Measurements from ENCODE around the gene ZNF625.
A peak's percentile ranks its signal among the peaks of the same experiment; 100 is the strongest.

The ZNF625 gene

DNA sequence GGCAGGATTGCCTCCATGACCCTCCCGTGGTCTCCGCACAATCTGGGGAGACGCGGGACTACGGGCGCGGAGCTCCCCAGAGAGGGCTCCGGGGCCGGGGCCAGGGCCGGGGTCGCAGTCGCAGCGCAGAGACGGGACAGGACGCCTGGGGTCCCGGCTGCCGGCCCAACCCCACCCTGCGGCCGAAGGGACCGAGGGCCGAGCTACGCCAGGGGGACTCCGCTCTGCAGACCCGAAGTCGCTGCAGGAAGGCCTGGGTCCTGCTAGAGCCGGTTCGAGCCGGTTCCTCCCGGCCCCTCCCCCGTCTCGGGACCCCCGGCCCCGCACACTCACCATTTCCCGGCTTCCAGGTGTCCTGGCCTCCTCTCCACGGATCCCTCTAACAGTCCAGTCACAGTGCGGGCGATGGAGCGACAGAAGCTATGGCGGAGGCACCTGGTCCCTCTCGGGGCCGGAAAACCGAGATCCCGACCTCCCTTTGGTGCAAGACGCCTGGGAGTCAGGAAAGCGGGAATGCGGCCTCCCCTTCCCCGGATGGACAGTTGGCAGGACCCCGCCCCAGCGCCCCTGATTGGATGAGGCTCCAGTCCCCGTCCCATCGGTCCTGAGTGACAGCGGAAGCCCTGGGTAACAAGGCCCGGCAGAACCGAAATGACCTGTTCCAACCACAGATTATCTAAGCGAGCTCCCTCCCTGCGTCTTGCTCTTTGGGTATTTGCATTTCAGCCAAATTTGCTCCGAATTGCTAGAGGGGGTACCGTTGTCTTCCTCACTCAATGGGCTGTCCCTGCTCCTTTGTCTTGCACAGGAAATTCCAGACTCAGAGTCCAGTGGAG is at the start of gene ZNF625:
TSS of gene ZNF625 (minus strand) at position 512 of the 836 bp plus-strand sequence. CDS start at position 336, 176 bp downstream.
- no peak for DNase-seq (ENCODE audit: low read depth)

DNA sequence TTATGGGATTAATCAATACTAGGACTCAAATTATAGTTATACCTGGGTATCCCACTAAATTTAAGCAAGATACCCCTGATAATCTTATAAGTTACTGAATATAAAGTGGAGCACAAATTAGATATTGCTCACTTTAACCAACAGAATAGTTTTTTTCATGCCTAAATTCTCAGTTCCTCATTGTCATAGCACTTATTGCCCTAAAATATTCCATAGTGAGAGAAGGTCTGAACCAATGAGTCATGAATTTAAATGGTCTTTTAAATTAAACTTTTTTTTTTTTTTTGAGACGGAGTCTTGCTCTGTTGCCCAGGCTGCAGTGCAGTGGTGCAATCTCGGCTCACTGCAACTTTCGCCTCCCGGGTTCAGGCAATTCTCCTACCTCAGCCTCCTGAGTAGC is 48.8 kb upstream of the ZNF625 start:
- DNase-seq (ENCODE audit: low read depth): no peak

DNA sequence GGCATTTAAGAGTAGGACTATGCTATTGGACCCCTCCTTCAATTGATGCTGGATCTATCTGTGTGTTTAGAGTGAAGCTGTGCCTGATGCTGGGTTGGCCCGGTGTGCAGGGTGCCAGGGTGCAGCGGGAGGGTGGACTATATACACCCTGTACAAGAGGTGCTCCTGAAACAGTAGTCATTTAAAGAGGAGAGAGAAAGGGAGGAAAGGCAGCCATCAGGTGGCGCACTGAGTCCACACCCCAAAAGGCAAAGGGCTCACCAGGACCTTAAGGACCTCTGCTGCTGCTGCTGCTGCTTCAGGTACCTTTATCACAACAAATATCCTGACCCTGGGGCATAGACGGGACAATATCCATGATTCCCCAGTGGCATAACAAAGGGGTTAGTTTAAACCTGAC is 45.7 kb upstream of the ZNF625 start:
- DNase-seq (ENCODE audit: low read depth): no peak

DNA sequence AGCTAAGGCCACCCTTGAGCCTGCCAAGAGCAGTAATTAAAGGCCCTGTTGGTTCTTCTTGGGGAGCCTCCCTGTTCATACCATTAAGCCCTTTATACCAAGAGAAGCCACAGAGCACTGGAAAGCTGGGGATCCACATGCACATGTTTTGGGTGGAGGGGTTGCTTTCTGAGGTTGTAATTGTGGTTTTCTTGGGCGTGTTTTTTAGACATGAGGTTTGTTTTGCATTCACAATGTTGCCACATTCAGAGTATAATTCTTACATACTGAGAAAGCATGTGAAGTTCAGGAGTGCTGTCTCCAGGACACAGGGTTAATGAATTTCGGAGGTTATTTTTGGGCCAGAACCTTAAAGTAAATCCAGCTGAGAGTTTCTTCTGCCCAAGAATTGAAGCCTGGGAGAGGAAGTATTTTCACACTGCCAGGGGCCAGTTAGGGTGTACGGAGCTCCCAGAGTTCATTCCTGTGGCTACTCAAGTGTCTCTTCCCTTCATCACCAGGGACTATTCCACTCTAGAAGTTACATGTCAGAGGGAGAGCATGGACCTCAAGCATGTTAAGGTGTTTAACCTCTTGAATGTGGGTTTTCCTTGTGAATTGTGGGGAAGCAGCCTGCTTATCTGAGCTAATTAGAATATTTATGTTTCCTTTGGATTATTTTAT is 43.4 kb upstream of the ZNF625 start:
- DNase-seq (ENCODE audit: low read depth): no peak

DNA sequence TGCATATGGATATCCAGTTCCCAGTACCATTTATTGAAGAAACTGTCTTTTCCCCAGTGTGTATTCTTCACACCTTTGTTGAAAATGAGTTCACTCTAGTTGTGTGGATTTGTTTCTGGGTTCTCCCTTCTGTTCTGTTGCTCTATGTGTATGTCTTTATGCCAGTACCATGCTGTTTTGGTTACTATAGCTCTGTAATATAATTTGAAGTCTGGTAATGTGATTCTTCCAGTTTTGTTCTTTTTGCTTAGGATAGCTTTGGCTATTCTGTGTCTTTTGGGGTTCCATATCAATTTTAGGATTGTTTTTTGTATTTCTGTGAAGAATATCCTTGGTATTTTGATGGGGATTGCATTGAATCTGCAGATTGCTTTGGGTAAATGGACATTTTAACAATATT is 41.6 kb upstream of the ZNF625 start:
- no peak for DNase-seq (ENCODE audit: low read depth)

DNA sequence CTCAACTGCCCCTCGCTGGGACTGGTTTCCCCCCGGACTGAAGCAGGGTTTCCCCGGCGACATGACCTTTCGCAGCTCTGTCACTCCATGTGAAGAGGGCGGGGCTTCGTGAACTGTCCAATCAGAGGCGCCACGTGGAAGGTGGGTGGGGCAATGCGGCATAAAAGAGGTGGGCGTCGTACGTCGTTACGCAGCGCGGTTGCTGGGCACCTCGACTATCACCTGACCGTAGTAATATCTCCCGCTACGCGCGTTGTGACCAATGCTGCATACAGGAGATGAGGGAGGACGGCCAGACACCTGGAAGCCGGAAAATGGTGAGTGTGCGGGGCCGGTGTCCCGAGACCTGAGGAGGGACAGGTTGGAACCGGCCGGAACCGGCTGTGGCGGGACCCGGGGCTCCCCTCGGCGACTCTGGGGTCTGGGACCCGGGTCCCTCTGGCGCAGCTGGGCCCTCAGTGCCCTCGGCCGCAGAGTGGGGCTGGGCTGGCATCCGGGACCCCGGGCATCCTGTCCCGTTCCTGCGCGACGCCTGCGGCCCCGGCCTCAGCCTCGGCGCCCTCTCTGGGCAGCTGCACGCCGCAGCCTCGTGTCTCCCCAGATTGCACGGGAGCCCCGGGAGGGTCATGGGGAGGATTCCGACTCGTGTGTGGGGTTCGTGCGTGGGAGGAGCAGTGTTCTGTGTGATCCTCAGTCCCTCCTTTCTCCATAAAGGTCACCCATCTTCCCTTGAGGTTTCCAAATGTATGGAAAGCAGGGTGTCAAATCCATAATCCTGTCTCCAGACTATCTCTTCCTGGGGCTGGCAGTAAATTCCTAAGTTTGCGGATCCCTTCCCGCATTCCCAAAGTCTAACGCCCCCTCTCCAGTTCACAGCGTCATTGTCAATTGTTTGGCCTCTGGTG is 38.5 kb upstream of the ZNF625 start:
- DNase-seq (ENCODE audit: low read depth): peak; percentile 39

DNA sequence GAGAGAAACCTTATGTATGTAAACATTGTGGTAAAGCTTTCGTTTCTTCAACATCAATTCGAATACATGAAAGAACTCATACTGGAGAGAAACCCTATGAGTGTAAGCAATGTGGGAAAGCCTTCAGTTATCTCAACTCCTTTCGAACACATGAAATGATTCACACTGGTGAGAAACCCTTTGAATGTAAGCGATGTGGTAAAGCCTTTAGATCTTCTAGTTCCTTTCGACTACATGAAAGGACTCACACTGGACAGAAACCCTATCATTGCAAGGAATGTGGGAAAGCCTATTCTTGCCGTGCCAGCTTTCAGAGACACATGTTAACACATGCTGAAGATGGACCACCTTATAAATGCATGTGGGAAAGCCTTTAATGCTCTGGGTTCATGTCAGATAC is 31.1 kb upstream of the ZNF625 start:
- DNase-seq (ENCODE audit: low read depth): no peak

DNA sequence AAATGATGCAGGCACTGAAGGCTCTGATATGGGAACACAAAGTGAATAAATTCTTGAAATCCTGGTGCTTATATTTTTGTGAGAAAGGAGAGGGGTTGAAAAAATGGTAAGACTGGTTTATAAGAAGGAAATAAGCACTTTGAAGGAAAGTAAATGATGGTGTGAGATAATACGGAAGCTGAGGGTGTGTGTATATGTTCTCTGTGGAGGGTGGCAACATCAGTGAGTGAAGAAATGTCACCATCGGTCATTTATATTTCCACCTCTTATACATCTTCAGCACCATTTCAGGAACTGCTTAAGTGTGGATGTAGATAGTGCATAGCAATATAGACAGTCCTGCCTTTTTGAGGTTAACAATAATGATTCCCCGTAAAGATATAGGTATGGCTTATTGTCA is 23.8 kb upstream of the ZNF625 start:
- DNase-seq (ENCODE audit: low read depth): no peak

DNA sequence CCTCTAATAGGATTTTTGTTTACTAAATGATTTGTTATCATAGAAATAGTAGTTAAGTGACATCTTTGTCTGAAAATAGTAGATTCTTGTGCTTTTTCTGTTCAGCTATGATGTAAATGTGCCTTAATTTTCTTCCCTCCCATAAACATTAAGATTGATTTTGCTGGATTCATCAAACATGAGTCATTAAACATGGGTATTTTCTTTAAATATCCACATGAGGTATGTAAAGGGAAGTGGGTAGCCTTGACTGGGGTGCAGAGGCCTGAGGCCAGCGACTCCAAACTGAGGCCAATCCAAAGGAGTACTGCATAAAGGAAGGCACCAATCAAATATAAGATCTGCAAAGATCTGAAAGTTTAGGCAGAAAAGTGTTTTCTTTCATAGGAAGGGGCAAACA is 10.1 kb upstream of the ZNF625 start:
- no peak for DNase-seq (ENCODE audit: low read depth)

DNA sequence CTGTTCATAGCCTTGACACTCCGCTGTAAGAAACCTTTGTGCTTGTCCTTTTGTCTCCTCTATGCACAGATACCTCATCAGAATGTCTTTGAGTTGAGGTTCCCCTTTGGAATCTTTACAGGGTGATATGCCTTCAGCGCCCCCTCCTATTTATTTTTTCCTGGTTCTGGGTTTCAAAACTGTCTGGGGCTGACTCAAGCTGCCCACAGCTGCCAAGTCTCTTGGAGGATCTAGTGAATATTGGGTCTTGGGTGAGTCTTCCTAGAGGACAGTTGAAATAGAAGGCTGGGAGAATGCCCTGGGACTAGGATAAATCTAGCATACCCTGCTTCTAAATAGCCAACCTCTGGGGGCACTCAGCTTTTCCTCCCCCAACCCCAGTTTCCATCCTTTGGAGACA is 7.3 kb upstream of the ZNF625 start:
- no peak for DNase-seq (ENCODE audit: low read depth)

DNA sequence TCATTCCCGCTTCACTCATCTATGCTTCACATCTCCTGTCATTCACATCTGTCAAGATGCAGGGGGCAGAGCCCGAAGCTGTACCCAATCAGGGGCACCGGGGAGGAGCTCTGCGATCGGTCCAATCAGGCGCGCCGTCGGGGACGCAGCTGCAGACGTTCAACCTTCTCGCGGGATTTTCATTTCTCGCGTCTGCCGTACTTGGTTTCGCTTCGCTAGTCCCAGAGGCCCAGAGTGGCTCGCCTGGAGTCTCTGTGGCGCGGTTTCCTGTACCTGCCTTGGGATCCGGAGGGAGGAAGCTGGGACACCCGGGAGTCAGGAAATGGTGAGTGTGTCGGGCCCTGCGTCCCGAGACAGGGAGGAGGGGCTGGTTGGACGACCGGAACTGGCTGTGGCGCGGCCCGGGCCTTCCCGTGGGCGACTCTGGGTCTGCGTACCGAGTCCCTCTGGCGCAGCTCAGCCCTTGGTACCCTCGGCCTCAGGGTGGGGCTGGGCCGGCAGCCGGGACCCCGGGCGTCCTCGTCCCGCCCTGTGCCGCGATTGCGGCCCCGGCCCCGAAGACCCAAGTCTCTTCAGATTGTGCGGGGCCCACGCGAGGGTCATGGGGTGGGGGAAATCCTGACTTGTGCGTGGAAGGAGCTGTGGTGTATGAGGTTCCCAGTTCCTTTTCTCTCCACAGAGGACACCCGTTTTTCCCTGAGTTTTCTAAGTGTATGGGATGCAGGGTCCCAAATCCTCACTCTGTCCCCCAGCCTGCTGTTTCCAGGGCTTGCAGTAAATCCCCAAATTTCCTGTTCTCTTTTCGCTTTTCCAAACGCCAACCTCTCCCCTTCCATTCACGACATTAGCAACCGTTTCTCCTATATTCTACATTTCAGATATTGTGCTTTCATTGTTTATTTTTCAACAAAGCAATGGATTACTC is 6.6 kb upstream of the ZNF625 start, which contains the start of gene ZNF136:
TSS of gene ZNF136 (plus strand) at position 215 of the 925 bp plus-strand sequence. CDS start at position 323, 108 bp downstream.
- DNase-seq (ENCODE audit: low read depth): peak; percentile 65

DNA sequence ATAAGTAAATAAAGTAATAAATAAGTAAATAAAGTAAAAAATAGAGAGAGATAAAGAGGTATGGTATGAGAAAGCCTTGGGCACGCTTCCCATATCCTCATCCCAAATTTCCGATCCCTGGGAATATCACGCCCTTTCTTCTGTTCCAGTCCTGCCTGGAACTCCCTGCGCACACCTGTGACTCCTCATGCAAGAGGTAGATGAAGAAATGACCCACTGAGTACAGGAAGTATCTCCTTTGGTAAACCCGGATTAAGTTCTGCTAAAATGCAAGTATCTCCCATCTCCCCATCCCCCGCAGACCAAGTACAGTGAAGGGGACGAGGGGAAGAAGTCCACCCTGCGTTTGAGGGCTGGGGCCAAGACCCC is 6.0 kb upstream of the ZNF625 start:
- DNase-seq (ENCODE audit: low read depth): no peak

DNA sequence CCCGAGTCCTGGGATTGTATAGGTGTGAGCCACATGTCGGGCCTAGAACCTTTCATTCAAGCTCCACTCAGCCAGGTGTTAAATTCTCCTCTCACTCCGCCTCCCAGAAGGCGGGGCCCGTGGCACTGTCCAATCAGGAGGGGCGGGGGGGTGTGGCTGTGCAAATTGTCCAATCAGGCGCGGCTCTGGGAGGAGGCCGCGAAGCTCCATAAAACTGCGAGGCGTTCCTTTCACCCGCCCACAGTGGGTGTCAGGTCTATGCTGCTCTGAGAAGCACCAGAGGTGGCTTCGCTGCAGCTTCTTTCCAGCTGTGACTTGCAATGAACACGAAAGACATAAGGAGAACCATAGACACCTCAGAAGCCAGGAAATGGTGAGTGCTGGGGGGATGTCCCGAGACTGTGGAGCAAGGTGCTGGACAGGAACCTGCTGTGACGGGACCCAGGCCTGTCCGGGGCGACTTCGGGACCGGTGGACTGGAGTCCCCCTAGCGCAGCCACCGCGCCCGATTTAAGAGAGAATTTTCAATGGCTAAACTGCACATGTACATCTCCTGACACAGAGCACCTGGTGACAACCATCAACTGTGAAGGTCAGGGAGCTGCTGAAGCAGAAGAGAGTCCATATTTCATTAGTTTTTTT is 3.4 kb upstream of the ZNF625 start:
- no peak for DNase-seq (ENCODE audit: low read depth)

DNA sequence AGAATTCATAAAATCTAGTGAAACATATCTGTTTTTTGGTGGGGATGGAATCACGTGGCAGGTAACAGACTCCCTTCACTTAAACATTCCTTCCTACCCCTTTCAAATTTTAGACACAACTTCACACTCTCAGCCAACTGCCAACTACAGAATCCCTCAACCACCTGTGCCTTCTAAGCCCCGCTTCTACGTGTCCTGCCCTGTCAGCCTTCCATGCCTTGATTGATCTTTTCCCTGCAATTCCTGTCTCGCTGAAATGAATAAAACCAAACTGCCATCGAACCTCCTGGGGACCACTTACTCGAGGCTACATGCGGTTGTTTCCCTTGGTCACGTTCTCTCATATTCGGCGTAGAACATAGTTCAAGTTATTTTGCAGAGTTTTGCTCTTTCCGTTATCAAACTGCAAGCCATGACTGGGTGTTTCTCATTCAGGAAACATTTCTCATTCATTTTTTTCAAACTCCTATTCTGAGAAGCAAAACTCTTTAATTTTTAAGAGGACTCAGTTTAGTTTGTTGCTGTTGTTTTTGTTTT is 1.1 kb downstream of the ZNF625 start:
- no peak for DNase-seq (ENCODE audit: low read depth)

DNA sequence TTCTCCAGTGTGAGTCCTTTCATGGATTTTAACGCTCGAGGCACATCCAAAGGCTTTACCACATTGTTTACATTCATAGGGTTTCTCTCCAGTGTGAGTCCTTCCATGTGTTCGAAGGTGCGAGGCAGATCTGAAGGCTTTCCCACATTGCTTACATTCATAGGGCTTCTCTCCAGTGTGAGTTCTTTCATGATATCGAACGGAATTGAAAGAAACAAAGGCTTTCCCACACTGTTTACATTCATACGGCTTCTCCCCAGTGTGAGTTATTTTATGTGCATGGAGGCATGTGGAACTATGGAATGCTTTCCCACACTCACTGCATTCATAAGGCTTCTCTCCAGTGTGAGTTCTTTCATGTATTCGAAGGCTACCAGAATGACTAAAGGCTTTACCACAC is 11.2 kb downstream of the ZNF625 start:
- no peak for DNase-seq (ENCODE audit: low read depth)

DNA sequence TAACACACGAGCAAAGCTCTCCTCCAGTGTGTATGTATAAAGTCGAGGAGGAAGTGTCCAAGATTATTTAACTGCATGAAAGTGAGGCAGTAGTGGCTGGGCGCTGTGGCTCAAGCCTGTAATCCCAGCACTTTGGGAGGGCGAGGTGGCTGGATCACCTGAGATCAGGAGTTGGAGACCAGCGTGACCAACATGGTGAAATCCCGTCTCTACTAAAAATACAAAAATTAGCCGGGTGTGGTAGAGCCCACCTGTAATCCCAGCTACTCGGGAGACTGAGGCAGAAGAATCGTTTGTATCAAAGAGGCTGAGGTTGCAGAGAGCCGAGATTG is 15.2 kb downstream of the ZNF625 start:
- DNase-seq (ENCODE audit: low read depth): no peak

DNA sequence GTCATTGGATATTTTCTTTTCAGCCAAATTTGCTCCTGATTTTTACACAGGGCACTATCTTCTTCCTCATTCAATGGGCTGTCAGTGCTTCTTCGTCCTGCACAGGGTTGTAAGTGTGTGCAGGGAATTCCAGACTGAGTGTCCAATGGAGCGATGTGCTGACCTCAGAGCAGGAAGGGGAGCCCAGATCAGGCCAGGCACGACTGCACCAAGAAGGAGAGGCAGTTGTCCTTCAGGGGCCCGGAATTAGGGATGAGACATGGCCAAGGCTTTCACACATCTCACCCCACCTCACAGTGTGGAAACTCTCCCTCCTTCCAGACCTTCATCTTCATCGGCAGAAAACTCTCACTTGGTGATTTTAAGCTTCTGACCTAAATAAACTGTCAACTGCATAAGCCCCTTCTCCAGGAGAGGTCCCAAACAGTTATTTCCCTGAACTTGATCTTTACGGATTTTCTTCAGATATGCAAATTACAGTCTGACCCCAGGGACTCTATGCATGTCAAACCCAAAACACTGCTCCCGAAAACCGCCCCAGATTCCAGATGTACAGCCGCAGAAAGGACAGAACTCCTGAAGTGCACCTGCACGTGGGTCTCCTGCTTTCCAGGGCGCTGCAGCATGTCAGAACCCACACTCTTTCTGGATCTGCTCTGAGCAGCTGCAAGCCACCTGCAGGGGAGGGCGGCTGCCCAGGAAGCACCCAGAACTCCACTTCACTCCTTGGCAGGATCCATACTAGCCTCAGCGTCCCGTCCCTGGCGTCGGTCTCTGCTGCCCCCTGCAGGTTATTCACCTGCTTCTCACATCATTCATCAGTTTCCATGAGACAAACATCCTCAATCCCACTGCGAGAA is 15.8 kb downstream of the ZNF625 start:
- peak; percentile 69 for DNase-seq (ENCODE audit: low read depth)

DNA sequence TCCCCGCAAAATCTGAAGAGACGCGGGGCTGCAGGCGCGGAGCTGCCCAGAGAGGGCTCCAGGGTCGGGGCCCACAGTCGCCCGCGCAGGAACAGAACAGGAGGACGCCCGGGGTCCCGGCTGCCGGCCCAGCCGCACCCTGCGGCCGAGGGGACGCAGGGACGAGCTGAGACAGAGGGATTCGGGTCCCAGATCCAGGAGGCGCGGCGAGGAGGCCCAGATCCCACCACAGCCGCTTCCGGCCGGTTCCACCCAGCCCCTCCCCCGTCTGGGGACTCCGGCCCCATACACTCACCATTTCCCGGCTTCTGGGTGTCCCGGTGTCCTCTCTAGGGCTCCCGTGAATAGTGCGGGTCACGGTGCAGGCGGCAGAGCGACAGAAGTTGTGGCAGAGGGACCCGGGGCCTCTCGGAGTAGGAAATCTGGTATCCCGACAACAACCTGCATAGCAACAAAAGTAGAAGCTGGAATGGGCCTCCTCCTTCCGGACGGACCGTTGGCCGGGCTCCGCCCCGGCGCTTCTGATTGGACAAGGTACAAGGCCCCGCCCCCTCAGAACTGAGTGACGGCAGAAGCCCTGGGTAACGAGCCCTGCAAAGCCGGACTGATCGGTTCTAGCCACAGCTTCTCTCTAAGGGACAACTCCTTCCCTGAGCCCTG is 16.5 kb downstream of the ZNF625 start, which contains the start of gene ZNF20:
TSS of gene ZNF20 (minus strand) at position 466 of the 660 bp plus-strand sequence. CDS start at position 298, 168 bp downstream.
- peak; percentile 65 for DNase-seq (ENCODE audit: low read depth)

DNA sequence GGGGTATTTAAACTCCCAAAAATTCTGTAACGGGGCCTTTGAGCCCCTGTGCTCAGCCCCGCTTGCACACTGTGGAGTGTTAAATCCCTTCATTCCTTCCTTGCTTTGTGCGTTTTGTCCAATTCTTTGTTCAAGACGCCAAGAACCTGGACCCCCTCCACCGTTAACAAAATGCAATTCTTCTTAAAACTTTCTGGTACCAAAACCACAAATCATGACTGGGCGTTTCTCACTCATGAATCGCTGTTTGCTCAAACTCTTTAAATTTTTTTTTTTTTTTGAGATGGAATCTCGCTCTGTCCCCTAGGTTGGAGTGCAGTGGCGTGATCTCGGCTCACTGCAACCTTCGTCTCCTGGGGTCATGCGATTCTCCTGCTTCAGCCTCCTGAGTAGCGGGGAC is 17.3 kb downstream of the ZNF625 start:
- DNase-seq (ENCODE audit: low read depth): no peak
